CD4-positive, alpha-beta T cell (primary cell): ENCODE measurements around the gene ALDH8A1. TPM values are rescaled to one million over a fixed set of nuclear protein-coding genes. Genes with fewer than 3 reads are reported as not detected.

Experiments
- ATAC-seq: fragments of 200-7000 bp; cut with Tn5 transposase; one replicate; pipeline ENCODE4 v1.10.0; 2022; ENCODE audit warnings: mild to moderate bottlenecking; ENCODE audit not compliant: poor library complexity
- CTCF ChIA-PET: fragments of 350-600 bp; sonication (Branson Sonifier 250); formaldehyde crosslinking; loops from one replicate; lab custom pipeline; 2021; ENCODE audit warnings: antibody characterized with exemption, inconsistent platforms; lab: Charles Lee
- POLR2A ChIA-PET: fragments of 350-600 bp; sonication (Branson Sonifier 250); formaldehyde crosslinking; loops from one replicate; lab custom pipeline; 2021; ENCODE audit warnings: antibody characterized with exemption, inconsistent platforms; lab: Charles Lee
- DNase-seq, 14 experiments: peaks; one replicate each; pipeline ENCODE4 v3.0.0-alpha.2; 2013 to 2020; ENCODE audit warnings: mixed read lengths in 2 of 14
- H3K27ac ChIP-seq, 2 donors: one replicate each; pipeline versions ENCODE4 v1.5.1 to v1.7.0; 2013; ENCODE audit warnings: low read length in 2 of 2, low read depth in 1 of 2, mild to moderate bottlenecking in 1 of 2
- H3K27me3 ChIP-seq, 2 experiments: 1 replicate in 1 of 2; 2 replicates in 1 of 2; pipeline versions ENCODE4 v1.6.1 to v1.7.0; 2013; ENCODE audit warnings: low read length in 2 of 2, control low read depth in 1 of 2, mild to moderate bottlenecking in 1 of 2, moderate library complexity in 1 of 2; ENCODE audit not compliant: insufficient read depth in 2 of 2, control insufficient read depth in 1 of 2
- H3K36me3 ChIP-seq: one replicate; pipeline ENCODE4 v1.6.1; 2013; ENCODE audit warnings: low read length, control low read depth; ENCODE audit not compliant: insufficient read depth
- H3K4me1 ChIP-seq: one replicate; pipeline ENCODE4 v1.6.1; 2013; ENCODE audit warnings: low read length, control low read depth; ENCODE audit not compliant: insufficient read depth
- H3K4me3 ChIP-seq: one replicate; pipeline ENCODE4 v1.5.1; 2013; ENCODE audit warnings: mild to moderate bottlenecking, low read length, moderate library complexity
- H3K9me3 ChIP-seq, 2 experiments: 1 replicate in 1 of 2; 2 replicates in 1 of 2; pipeline versions ENCODE4 v1.6.1 to v1.7.0; 2013; ENCODE audit warnings: low read length in 2 of 2, mild to moderate bottlenecking in 2 of 2, control low read depth in 1 of 2, moderate library complexity in 1 of 2; ENCODE audit not compliant: control insufficient read depth in 1 of 2, insufficient read depth in 1 of 2
- H3K27ac Mint-ChIP-seq: one replicate; pipeline ENCODE4 v1.8.0; 2020; ENCODE audit warnings: mixed read lengths
- H3K27me3 Mint-ChIP-seq: one replicate; pipeline ENCODE4 v1.8.0; 2021; ENCODE audit warnings: mixed read lengths
- H3K36me3 Mint-ChIP-seq: one replicate; pipeline ENCODE4 v1.8.0; 2021; ENCODE audit warnings: low read depth, mixed read lengths
- H3K4me1 Mint-ChIP-seq: one replicate; pipeline ENCODE4 v1.8.0; 2021; ENCODE audit warnings: low read depth, mixed read lengths
- H3K4me3 Mint-ChIP-seq: one replicate; pipeline ENCODE4 v1.8.0; 2020; ENCODE audit warnings: mild to moderate bottlenecking, mixed read lengths
- H3K9me3 Mint-ChIP-seq: one replicate; pipeline ENCODE4 v1.8.0; 2020; ENCODE audit warnings: mixed read lengths
- intact Hi-C, 2 experiments: fragments of 100-400 bp; cut with DNase I in 1 of 2; cut with micrococcal nuclease in 1 of 2; formaldehyde crosslinking; loops; one replicate each; pipeline versions ENCODE4 v1.15.1 to v1.9.0; 2023 to 2025; cut with DNase I, micrococcal nuclease
- polyA plus RNA-seq, 2 donors: library from polyadenylated mRNA; unstranded; fragments of 120-200 nt; gene quantifications; one replicate each; pipeline ENCODE4 v1.2.1, GENCODE V29; 2013
- total RNA-seq, 174 experiments: library from RNA in 2 of 174; stranded (reverse) in 2 of 174; gene quantifications; one replicate each; pipeline ENCODE4 v1.2.3 and lab custom pipeline; 2021 to 2026
- TF ChIP-seq, protein P1 (sequence below): fragments of 200-600 bp; IDR thresholded peaks from one replicate; pipeline ENCODE4 v1.8.0; 2022; ENCODE audit warnings: antibody characterized with exemption, mild to moderate bottlenecking

The ALDH8A1 gene, protein sequence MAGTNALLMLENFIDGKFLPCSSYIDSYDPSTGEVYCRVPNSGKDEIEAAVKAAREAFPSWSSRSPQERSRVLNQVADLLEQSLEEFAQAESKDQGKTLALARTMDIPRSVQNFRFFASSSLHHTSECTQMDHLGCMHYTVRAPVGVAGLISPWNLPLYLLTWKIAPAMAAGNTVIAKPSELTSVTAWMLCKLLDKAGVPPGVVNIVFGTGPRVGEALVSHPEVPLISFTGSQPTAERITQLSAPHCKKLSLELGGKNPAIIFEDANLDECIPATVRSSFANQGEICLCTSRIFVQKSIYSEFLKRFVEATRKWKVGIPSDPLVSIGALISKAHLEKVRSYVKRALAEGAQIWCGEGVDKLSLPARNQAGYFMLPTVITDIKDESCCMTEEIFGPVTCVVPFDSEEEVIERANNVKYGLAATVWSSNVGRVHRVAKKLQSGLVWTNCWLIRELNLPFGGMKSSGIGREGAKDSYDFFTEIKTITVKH
- total RNA-seq (1 to 10 TPM; 1.4 to 1.6 TPM), total RNA-seq (lab: John Stamatoyannopoulos, UW) (0 to 8.5 (median 1.6) reads per million in 172 experiments)
- 0.62 TPM for polyA plus RNA-seq (2013, experiment 1 of 2)
- 1.7 TPM for polyA plus RNA-seq (2013, experiment 2 of 2)

DNA sequence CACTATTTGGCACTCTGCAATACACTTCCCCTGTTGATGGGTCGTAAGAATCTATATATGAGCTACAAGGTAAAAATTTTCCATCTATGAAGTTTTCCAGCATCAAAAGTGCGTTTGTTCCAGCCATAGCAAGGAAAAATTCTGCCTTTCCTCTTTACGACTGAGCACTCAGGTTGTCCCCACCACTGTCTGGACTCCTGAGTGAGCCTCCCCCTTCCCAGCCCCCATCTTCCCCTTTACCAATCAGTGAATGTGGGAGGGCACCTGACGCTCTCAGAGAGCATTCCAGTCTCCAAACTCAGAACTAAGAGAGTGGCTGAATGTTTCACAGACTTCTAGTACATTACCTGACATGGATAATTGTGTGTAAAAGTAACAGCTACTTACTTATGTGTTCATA, at the start of gene ALDH8A1:
TSS of gene ALDH8A1 (minus strand) at position 175 of the 400 bp plus-strand sequence. CDS start at position 127, 48 bp downstream.
- Histone ChIP-seq H3K36me3 (no peaks in the 10 kb centered on the region), H3K9me3 (peaks cover 0 to 4% of the 10 kb centered on the region in 2 experiments), H3K27ac (no peak within 1 kb of the TSS), H3K4me1 (no peaks in the 10 kb centered on the region), H3K27me3 (no peaks in the 10 kb centered on the region), H3K4me3 (no peak within 1 kb of the TSS)
- ChIA-PET POLR2A (no interaction called here), CTCF (no interaction called here)
- H3K36me3 Mint-ChIP-seq = no peaks in the 10 kb centered on the region
- H3K27me3 Mint-ChIP-seq = no peaks in the 10 kb centered on the region
- no peak within 1 kb of the TSS for H3K4me3 Mint-ChIP-seq
- no peak within 1 kb of the TSS for H3K27ac Mint-ChIP-seq
- ATAC-seq = no peak
- no peak for DNase-seq
- no peaks in the 10 kb centered on the region for H3K9me3 Mint-ChIP-seq
- no peaks in the 10 kb centered on the region for H3K4me1 Mint-ChIP-seq
- TF ChIP-seq, protein P1, sequence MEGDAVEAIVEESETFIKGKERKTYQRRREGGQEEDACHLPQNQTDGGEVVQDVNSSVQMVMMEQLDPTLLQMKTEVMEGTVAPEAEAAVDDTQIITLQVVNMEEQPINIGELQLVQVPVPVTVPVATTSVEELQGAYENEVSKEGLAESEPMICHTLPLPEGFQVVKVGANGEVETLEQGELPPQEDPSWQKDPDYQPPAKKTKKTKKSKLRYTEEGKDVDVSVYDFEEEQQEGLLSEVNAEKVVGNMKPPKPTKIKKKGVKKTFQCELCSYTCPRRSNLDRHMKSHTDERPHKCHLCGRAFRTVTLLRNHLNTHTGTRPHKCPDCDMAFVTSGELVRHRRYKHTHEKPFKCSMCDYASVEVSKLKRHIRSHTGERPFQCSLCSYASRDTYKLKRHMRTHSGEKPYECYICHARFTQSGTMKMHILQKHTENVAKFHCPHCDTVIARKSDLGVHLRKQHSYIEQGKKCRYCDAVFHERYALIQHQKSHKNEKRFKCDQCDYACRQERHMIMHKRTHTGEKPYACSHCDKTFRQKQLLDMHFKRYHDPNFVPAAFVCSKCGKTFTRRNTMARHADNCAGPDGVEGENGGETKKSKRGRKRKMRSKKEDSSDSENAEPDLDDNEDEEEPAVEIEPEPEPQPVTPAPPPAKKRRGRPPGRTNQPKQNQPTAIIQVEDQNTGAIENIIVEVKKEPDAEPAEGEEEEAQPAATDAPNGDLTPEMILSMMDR = no peak
- intact Hi-C loops = no loop called here

DNA sequence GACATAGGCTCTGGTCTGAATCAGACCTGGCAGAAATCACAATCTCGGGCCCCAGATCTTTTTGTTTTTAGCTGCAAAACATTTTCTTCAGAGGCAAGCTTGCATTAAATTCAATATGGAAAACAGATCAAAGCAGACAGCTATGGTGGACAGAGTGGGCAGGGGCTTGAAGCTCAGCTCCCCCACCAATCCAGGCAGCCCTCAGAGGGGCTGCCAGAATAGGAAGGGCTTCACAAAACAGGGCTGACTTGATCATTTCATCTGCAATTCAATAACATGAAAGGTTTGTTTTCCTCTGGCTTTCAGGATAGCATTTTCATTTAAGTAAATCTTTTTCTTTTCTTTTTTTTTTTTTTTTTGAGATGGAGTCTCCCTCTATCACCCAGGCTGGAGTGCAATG, 49.2 kb upstream of the ALDH8A1 start:
- Histone ChIP-seq H3K4me3 (no peak overlapping the region), H3K27me3 (no peaks in the 10 kb centered on the region), H3K9me3 (no peaks in the 10 kb centered on the region), H3K4me1 (no peaks in the 10 kb centered on the region), H3K27ac (no peak overlapping the region), H3K36me3 (peaks cover 37% of the 10 kb centered on the region)
- POLR2A ChIA-PET = no interaction called here
- peaks cover 60% of the 10 kb centered on the region for H3K36me3 Mint-ChIP-seq
- no peak for ATAC-seq
- H3K27me3 Mint-ChIP-seq = no peaks in the 10 kb centered on the region
- H3K9me3 Mint-ChIP-seq = no peaks in the 10 kb centered on the region
- intact Hi-C loops = no loop called here
- CTCF ChIA-PET = interaction anchor here (0.6 kb wide), 1 partner anchor 105 kb away, joined by 3 read pairs; no protein-coding TSS in a partner anchor
- DNase-seq = no peak
- H3K4me3 Mint-ChIP-seq = no peak overlapping the region
- H3K4me1 Mint-ChIP-seq = peaks cover 21% of the 10 kb centered on the region
- TF ChIP-seq, protein P1 = no peak
- no peak overlapping the region for H3K27ac Mint-ChIP-seq

DNA sequence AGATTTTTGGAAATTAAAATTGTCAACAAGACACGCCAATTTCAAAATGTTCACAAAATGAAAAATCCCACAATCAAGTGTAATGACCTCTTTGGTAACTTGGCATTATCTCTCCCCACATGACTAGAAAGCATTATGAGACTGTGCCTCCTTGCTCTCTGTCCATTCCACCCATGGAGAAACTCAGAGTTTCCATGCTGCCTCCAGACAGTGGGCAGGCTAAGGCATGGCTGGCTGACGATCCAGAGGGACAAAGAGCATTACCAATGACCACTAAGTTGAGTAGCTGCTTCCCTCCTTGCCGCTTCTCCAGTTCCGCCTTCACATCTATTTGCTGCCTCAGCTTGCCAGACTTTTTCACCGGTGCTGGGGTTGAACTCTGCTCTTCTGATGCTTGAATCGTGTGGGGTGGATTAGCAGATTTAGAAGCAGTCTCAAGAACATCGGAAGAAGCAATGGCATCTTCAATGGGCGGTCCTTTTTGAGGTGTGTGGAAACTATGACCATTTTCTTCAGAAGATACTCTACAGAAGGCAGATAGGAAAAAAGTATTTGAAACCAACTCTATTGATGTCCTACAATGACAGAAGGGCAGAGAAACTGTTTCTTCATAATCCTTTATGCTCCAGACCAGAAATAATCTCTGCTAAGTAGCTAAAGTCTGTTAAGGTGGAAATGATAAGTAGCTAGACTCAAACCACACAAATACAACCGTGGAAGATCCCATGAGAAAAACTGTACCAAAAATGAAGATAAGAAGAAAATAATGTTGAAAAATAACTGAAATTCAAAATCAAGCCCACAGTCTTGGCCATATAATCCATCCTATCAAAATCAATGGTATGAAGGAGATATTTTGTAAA, 47.5 kb upstream of the ALDH8A1 start:
- peaks cover 41% of the 10 kb centered on the region for H3K36me3 ChIP-seq
- no peaks in the 10 kb centered on the region for H3K27me3 ChIP-seq
- Mint-ChIP-seq H3K36me3 (peaks cover 70% of the 10 kb centered on the region), H3K27me3 (no peaks in the 10 kb centered on the region), H3K27ac (no peak overlapping the region), H3K9me3 (no peaks in the 10 kb centered on the region), H3K4me1 (peaks cover 19% of the 10 kb centered on the region), H3K4me3 (no peak overlapping the region)
- TF ChIP-seq, protein P1 = no peak
- ChIA-PET CTCF (no interaction called here), POLR2A (no interaction called here)
- no peak overlapping the region for H3K4me3 ChIP-seq
- H3K9me3 ChIP-seq = no peaks in the 10 kb centered on the region
- intact Hi-C loops = no loop called here
- no peak for DNase-seq
- ATAC-seq = no peak
- no peaks in the 10 kb centered on the region for H3K4me1 ChIP-seq
- no peak overlapping the region for H3K27ac ChIP-seq
